ENCODE data around the gene FSD1. TPM values are rescaled to one million over a fixed set of nuclear protein-coding genes. Genes with fewer than 3 reads are reported as not detected.
"Not testable (repeated sequence)": the region's sequence is repeated elsewhere in the genome, so short reads cannot be mapped to it uniquely, and the experiment has no call there.

Gene FSD1
- total RNA-seq, 1 donor from 2014 or later = 23.6 TPM

DNA sequence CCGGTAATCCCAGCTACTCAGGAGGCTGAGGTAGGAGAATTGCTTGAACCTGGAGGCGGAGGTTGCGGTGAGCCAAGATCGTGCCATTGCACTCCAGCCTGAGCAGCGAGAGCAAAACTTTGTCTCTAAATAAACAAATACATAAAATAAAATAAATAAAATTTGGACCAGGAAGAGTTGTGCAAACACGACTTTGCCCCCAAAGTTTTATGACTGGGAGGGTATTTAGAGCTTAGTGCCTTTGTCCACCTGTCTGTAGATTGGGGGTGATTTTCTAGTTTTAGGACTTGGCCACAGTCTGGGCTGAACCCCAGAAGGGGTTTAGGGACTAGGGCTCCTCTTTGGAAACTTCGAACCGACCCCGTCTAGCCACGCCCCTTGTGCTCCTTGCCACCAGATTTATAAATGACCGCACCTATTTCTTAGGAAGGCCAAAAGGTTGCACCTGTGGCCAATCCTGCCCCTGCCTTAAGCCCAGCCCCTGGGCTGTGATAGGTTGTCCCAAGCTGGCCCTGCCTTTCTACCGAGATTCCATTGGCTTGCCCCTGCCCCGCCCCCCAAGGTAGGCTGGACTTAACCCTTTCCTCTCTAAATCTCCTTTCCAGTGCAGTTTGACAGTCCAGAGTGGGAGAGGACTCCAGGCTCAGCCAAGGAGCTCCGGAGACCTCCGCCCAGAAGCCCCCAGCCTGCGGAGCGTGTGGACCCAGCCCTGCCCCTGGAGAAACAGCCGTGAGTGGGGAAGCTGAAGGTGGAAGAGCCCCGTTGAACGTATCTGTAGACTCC is 20.0 kb upstream of the FSD1 start:
- DNase-seq (ENCODE audit: low read depth, low spot score) = no peak

DNA sequence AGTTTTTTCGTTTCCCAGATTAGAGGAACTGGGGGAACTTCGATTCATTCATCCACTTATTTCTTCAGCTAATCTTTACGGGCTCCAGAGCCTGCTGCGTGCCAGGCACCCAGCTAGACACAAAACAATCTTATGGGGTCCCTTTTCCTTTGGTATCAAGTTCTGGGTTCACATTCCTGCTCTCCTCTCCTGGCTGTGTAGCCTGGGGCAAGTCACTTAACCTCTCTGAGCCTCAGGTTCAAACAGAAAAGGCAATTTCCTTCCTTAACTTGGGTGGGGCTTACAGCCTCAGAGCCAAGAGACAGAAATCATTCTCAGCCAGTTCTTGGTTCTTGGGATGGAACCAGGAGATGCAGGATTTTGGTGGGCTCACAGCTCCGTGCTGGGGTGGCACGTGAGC is 19.4 kb upstream of the FSD1 start:
- no peak for DNase-seq (ENCODE audit: low read depth, low spot score)

DNA sequence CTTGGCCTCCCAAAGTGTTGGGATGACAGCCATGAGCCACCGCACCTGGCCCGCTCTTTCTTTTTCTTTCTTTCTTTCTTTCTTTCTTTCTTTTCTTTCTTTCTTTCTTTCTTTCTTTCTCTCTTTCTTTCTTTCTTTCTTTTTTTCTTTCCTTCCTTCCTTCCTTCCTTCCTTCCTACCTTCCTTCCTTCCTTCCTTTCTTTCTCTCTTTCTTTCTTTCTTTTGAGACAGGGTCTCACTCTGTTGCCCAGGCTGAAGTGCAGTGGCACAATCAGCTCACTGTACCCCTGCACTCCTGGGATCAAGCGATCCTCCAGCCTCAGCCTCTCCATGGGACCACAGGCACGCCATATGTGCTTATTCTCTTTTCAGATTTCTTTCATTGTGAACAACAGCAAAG is 18.3 kb upstream of the FSD1 start:
- not testable (repeated sequence) for DNase-seq (ENCODE audit: low read depth, low spot score)

DNA sequence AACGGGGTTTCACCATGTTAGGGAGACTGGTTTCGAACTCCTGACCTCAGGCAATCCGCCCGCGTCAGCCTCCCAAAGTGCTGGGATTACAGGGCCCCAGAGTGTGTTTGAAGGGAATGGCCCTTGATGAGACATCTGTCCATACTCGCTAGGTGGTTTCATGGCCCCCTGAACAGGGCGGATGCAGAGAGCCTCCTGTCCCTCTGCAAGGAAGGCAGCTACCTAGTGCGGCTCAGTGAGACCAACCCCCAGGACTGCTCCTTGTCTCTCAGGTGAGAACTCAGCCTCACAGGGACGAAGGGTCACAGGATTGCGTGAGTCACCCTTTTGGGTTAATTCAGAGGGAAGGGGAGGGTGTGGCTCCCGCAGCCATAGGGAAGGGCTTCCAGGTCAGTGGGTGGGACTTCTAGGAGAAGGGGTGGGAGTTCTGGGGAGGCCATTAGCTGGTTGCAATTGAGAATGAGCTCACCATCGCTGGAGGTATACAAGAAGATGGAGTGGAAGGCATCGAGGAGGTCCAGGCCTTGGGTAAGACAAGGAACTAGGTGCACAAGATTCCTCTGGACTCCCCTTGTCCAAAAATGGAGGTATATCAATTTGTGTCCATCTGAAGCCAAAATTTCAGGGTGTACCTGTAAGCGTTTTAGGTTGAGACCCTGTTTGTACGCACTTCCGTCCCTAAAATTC is 16.2 kb upstream of the FSD1 start:
- no peak for DNase-seq (ENCODE audit: low read depth, low spot score)

DNA sequence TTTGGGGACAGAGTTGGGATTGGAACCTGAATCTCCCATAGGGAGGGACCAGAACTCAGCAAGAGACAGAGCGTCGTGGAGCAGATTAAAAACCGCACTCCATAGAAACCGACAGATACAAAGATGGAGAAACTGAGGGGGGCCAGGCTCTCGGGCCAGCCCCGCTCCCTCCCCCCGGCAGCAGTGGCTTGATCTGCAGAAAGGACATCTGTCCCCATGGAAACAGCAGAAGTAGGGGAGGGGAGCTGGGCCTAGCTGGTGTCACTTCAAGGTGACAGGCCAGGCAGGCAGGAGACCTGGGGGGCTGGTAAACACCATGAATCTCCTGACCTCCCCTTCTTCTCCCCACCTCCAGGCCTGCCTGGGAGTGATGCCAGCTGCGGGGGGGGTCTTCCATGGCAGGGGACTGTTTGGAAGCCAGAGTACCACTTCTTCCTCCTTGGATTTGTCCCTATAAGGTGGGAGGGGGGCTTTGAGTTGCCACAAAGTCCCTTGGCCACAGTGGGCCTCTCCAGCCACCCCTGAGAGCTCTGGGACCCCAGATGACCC is 13.1 kb upstream of the FSD1 start:
- DNase-seq (ENCODE audit: low read depth, low spot score) = no peak

DNA sequence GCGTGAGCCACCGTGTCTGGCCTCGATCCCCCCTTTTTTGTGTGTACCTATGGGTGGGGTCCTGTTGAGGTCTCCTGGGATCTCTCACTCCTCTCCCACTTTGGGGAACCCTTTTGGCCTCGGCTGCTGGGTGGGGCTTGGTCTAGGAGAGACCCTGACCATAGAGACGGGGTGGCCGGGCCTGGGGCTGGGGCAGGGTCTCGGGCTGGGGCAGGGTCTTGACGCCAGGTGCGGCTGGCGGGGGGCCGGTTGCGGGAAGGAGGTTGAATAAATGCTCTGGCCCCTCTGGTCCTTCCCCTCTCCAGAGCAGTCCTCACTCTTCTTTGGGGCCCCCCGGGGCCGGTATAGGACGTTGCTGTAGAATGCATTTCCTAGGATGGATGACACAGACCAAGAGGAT is 11.9 kb upstream of the FSD1 start:
- DNase-seq (ENCODE audit: low read depth, low spot score) = no peak

DNA sequence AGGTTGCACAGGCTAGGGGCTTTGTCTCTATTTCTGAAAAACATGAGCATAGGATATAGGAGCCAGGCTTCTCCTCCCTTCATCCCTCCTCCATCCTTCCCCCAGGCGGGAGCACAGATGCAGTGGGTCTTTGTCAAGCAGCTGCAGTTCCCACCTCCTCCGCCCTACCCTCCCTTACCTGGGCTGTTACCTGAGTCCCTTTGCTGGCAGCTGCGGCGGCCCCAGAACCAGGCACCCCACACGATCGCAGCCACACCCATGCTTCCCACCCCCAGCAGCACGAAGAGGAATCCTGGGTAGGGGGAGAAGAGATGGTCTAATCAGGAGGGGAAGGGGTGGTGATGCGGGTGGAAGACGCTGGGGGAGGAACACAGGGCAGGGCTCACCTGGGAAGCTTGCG is 10.0 kb upstream of the FSD1 start:
- DNase-seq (ENCODE audit: low read depth, low spot score) = no peak

DNA sequence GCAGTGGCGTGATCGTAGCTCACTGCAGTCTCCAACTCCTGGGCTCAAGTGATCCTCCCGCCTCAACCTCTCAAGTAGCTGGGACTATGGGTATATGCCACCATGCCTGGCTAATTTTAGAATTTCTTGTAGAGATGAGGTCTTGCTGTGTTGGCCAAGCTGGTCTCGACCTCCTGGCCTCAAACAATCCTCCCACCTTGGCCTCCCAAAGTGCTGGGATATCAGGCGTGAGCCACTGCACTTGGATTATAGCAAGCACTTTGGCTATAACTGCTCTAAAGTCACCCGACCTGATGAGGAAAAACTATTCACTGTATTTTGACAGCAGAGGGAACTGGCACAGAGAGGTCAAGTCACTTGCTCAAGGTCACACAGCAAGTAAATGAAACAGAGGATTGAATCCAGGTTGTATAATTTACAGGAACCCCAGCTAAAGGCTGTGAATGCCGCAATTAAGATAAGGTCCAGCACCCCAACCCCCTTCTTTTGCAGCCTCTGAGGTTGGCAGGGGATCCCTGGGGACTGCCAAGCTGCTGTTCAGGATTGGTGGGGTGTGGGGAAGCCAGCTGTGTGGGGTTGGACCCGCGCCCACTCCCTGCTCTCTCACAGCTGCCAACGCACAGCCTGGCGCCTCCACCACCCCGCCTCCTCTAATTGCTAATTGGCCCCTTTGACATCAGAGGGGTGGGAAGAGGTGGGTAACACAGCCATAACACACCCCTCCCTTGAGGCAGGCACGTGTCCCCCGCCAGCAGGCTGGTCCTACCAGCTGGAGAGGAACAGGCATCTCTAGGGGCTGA is 8.2 kb upstream of the FSD1 start:
- no peak for DNase-seq (ENCODE audit: low read depth, low spot score)

DNA sequence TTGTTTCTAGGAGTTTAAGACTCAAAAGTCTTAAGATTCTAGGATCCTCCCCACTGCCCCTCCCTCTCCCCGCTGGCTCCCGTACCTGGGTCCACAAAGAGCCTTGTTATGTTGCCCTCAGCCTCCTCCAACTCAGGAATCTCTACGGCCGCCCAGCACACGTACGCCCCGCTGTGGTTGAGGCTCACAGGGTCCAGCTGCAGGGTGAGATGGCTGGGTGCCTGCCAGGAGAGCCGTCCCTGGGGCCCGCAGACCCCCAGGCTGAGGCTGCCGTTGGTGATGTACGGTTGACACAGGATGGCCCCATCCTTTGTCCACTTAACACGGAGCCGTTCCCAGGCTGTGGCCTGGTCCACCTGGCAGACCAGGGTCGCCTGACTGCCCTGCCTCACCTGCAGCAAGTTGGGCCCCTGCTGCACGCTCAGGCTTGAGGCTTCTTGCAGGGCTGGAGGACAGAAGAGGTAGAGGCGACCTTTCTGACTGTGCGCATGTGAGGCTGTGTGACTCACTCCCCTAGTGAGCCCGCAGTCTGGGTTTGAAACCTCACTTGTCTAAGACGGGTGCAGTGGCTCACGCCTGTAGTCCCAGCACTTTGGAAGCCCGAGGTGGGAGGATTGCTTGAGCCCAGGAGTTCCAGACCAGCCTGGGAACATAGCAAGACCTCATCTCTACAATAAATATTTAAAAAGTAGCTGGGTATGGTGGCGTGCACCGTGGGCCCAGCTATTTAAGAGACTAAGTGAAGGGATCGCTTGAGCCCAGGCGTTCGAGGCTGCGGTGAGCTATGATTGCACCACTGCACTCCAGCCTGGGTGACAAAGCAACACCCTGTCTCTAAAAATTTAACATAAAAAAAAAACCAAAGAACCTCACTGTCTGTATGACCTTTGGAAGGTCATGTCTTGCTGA is 6.2 kb upstream of the FSD1 start:
- no peak for DNase-seq (ENCODE audit: low read depth, low spot score)

DNA sequence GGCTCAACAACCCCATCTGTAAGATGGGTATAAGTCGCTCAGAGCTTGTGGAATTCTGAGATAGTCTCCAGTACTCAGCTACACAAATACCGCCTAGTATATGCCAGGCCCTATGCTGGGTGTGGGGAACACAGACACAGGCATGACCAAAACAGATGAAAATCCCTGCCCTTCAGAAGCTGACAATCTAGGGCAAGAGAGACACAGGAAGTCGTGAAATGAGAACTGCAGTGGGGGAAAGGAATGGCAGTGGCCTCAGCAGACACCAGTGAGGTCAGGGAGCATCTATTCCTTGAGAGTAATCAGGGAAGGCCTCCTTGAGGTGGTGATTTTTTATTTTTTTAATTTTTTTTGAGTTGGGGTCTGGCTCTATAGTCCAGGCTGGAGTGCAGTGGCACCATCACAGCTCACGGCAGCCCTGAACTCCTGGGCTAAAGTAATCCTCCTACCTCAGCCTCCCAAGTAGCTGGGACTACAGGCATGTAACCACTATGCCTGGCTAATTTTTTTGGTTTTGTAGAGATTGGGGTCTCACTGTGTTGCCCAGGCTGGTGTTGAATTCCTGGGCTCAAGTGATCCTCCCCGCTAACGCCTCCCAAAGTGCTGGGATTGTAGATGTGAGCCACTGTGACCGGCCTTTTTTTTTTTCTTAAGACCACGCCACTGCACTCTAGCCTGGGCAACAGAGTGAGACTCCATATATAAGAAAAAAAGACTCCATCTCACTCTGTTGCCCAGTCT is 5.4 kb upstream of the FSD1 start:
- no peak for DNase-seq (ENCODE audit: low read depth, low spot score)

DNA sequence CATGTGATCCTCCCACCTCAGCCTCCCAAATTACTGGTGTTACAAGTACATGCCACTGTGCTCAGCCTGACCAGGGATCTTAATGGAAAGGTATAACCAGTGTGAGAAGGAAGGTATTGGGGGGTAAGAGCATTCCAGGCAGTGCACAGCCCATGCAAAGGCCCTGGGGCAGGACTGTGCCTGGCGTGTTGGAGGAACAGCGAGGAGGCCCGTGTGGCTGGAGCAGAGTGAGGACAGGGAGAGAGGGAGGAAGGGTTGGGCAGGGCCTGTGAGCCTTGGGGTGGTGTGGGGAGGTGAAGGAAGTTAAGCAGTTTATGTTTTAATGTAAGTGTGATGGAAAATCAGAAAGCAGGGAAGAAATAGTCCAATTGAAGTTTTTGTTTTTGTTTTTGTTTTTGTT is 3.8 kb upstream of the FSD1 start:
- DNase-seq (ENCODE audit: low read depth, low spot score) = no peak

DNA sequence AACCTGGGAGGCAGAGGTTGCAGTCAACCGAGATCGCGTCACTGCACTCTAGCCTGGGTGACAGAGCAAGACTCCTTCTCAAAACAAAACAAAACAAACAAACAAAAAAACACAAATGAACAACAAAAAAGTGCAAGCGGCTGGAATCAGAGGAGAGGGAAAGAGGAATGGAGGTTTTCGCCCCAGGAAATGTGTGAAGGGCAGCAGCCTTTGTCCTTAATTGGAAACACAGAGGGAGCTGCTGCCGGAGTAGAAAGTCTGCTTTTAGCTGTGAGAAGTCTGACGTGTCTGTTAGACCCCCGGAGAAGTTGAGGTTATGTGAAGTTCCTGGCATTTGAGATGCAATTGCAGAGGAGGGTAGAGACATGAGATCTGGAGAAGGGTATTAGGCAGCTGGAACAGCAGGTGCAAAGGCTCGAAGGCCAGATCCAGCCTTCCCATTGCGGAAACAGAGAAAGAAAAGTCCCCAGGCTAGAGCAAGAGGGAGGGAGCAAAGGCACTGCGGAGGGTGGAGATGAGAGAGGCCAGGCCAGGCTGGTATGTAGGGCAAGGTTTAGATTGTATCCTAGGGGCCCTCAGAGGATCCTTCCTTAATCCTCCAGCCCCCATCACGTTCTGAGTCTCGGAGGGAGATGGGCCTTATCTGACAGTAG is 2.7 kb upstream of the FSD1 start:
- DNase-seq (ENCODE audit: low read depth, low spot score) = no peak

DNA sequence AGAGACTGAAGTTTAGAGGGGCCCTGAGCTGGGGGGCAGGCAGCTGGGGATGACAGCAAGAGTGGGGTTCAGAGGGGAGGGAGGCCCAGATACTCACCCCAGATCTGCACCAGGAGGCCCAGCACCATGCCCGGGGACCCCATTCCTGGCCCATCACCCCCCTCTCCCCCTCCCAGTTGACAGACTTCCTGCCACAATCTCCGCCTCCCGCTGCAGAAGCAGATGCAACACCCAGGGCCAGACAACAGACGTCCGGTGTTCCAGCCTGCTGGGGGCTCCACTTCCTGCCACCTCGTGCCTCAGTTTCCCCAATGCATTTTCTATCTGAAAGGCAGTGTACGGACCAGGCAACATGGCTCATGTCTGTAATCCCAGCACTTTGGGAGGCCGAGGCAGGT is 2.2 kb upstream of the FSD1 start, which contains the start of gene TMIGD2:
Gene TMIGD2, minus strand, starts transcription at position 147 of the 398 bp plus-strand sequence. Its CDS starts 4 bp downstream, at position 143.
- DNase-seq (ENCODE audit: low read depth, low spot score) = no peak

DNA sequence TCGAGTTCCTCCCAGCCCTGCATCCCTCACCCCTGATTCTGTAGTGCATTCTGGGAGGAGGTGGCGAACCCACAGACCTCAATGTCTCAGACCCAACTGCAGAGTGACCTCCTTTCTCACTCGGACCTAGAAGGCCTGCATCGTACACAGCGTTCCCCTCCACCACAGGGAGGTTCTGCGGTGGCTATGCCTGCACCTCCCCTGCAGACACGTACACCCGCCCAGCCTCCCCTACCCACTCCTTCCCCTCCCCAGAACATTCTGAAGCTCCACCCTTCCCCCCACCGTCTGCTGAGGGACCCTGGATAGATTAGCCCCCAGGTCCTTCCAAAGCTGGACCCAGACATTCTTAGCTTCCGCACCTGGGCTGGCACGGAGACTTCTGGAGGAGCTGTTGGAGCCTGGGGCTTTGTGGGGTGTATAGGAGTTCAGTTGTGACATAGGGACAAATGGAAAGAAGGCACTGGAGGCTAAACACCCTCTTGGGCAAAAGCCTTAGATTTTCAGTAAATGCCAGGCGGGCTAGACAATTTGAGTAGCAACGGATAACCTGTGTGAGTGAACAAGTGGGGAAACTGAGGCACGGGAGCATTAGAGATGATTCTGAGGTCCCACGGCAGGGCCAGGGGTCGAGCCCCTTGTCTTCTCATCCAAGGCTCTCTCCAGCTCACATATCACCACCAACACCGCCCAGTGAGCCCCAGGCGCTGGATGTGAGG is 420 bp upstream of the FSD1 start:
- no peak for DNase-seq (ENCODE audit: low read depth, low spot score)

DNA sequence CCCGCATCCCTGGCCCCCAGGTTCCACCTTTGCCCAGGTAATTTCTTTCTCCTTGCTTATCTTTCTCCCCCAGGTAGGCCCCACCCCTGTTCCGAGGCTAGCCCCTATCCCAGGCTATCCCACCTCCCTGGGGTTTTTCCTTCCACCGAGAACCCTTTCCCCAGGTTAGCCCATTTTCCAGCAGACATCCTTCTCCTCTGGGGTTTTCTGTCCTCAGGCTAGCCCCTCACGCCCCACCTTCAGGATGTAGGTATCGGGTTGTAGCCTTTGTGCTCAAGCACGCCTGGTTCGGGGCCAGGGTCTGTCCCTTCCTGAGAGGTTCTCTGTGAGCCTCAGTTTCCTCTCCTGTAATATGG is 837 bp downstream of the FSD1 start:
- no peak for DNase-seq (ENCODE audit: low read depth, low spot score)

DNA sequence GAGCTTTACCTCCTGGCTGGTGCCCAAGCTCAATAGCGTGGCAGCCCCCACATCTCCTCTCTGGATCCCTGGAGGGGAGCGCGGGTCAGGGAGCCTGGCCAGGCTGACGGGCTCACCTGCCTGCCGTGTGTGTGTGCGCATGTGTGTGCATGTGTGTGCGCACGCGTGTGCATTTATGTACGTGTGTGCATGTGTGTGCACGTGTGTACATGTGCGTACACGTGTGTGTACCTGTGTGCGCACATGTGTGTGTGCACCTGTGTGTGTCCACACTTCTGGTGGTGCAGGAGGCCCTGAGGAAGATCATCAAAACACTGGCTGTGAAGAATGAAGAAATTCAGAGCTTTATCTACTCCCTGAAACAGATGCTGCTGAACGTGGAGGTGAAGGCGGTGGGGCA is 1.3 kb downstream of the FSD1 start:
- DNase-seq (ENCODE audit: low read depth, low spot score) = no peak

DNA sequence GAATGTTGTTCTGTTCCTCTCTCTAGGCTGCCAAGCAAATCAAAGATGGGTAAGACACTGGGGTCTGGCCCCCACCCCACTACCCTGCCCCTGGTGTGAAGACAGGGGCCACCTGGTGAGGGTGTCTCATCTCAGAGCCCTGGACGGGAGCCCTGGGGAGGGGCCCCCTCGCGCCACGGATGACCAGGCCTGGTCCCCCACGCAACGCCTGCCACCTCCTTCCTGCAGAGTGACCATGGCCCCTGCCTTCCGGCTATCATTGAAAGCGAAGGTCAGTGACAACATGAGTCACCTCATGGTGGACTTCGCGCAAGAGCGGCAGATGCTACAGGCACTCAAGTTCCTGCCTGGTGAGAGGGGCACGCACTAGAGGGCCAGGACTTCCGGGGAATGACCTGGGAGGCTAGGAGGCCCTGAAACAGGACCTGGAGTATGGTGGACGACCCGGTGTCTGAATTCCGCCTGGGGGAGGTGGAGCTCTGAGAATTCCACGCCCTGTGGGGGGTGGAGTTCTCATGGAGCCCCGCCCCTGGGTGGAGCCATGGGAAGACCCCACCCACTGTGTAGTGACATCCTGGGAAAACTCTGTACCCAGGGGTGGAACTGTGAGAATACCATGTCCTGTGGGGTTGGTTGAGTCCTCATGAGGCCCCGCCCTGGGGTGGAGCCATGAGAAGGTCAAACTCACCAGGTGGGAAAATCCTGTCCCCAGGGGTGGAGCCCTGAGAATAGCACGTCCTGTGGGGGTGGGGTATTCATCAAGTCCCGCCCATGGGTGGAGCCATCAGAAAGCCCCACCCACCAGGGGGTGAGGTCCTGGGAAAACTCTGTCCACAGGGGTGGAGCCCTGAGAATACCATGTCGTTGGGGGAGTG is 6.1 kb downstream of the FSD1 start:
- DNase-seq (ENCODE audit: low read depth, low spot score) = no peak

DNA sequence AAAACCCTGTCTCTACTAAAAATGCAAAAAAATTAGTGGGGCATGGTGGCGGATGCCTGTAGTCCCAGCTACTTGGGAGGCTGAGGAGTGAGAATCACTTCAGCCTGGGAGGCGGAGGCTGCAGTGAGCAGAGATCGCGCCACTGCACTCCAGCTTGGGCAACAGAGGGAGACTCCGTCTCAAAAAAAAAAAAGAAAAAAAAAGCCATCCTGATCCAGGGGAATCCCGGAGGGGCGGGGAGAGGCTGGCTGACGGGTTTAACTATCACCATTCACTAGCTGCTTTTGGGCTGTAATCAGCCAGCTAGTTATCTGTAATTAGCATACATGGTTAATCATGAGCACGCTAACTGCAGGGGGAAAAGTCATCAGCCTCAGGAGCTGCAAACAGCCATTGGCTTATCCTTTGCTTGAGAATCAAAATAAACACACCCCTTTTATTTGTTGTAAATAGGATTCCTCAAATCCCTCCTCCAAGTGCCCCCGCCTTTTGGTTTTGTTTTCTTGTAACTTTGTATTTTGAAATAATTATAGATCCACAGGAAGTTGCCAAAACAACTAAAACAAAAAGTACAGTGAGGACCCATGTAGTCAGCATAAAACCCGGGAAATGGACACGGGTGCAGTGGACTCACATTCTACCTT is 9.6 kb downstream of the FSD1 start:
- DNase-seq (ENCODE audit: low read depth, low spot score) = no peak
